Measurements from ENCODE around the gene COL8A2.

COL8A2 gene

GRCh38 chr1:36093226-36093625 is 31.8 kb downstream of the COL8A2 start:
- in situ Hi-C loops (cut with MboI; ENCODE audit: low sequenced_read_pairs), result loop anchor here (10.0 kb wide), 1 partner anchor 192 kb away; no protein-coding TSS in a partner anchor

GRCh38 chr1:36092798-36093185 is 32.2 kb downstream of the COL8A2 start:
- in situ Hi-C loops (cut with MboI; ENCODE audit: low sequenced_read_pairs), result loop anchor here (10.0 kb wide), 1 partner anchor 192 kb away; no protein-coding TSS in a partner anchor

DNA sequence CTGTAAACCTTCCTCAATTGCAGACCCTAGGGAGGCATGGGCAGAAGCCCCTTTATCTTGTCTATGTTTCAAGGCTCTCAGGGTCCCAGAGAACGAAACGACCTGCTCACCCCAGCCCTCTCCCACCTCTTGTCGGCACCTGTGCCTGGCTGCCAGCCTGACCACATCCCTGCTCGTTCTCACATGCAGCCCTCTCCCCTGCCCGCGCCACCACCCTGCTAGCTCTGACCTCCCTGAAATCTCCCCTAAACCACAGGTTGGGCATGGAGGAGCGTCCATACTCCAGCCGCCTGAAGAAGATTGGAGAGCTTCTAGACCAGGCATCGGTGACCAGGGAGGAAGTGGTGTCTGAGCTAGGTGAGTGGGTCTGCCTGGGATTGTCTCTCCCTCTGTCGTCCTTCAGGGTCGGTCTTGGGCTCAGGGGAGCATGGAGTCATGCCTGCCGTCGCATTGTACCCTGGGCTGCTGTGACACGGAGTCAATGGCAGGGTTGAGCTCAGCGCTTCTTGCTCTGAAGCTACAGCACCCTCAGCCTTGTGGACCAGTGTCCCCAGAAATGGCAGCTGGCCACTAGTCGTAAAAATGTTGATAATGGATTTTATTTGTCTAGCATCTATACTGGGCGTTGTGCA is 32.7 kb downstream of the COL8A2 start:
- in situ Hi-C loops (cut with MboI; ENCODE audit: low sequenced_read_pairs), result loop anchor here (10.0 kb wide), 1 partner anchor 193 kb away; no protein-coding TSS in a partner anchor

DNA sequence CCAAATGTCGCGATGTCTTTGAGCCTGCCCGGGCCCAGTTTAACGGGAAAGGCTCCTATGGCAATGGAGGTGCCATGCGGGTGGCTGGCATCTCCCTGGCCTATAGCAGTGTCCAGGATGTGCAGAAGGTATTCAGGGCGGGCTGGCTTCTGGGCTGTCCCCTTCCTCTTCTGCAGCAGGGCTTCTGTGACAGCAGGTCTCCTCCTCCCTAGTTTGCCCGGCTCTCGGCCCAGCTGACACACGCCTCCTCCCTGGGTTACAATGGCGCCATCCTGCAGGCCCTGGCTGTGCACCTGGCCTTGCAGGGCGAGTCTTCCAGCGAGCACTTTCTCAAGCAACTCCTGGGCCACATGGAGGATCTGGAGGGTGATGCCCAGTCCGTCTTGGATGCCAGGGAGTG is 33.3 kb downstream of the COL8A2 start:
- in situ Hi-C loops (cut with MboI; ENCODE audit: low sequenced_read_pairs), result loop anchor here (10.0 kb wide), 1 partner anchor 193 kb away; no protein-coding TSS in a partner anchor

- in situ Hi-C loops (cut with MboI; ENCODE audit: low sequenced_read_pairs), result loop anchor here (10.0 kb wide), 1 partner anchor 194 kb away; no protein-coding TSS in a partner anchor
These were observed 33.9 kb downstream of the COL8A2 start for GRCh38 chr1:36091141-36091540.

GRCh38 chr1:36089393-36090121 is 35.5 kb downstream of the COL8A2 start:
- in situ Hi-C loops (cut with MboI; ENCODE audit: low sequenced_read_pairs), result loop anchor here (10.0 kb wide), 1 partner anchor 195 kb away; no protein-coding TSS in a partner anchor

DNA sequence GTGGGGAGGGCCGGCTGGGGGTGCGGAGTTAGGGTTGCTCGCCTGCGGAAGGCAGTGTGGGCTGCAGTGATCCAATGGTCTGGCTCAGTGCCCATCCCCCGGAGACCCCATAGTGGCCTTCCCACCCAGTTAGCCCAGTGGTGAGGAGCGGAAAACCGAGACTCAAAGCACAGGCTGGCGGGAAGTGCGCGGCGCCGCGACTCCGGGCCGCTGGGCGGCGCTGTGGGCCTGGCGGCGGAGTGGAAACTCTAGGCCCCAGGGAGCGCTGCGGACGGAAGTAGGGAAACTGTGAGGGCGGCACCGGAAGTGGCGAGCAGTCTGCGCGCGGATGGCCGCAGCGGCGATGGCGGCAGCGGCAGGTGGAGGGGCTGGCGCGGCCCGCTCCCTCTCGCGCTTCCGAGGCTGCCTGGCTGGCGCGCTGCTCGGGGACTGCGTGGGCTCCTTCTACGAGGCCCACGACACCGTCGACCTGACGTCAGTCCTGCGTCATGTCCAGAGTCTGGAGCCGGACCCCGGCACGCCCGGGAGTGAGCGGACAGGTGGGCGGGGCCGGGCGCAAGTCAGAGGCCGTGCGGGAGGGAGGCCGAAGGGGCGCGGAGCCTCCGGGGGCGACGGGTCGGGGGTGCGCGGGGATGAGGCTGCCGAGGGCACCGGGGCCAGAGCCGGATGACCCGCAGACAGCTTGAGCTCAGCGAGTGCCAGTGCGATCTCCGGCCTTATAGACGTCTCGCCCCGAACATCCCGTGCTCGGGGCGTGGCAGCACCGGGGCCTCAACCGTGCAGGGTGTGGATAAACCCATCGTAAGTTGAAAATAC is 36.2 kb downstream of the COL8A2 start, which contains the start of gene ADPRS:
ADPRS (plus strand) TSS at position 316 of the 816 bp plus-strand sequence; CDS start at position 329, 13 bp downstream.
- in situ Hi-C loops (cut with MboI; ENCODE audit: low sequenced_read_pairs), result no loop called here

DNA sequence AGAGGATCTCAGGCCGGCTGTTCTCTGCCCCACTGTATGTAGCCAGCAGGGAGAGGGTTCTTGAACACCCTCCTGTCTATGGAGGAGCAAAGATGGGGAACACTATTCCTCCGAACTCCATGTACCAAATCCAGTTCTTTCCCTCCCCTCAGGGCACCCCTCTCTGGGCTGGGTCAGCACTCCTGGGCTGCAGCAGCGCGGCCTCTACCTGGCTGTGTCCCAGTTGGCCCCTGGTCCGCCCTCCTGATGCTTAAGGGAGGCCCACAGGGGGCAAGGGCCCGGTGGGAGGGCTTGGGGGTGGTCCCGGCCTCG is 36.8 kb downstream of the COL8A2 start:
- in situ Hi-C loops (cut with MboI; ENCODE audit: low sequenced_read_pairs), result no loop called here

GRCh38 chr1:36087233-36088123 is 37.5 kb downstream of the COL8A2 start:
- in situ Hi-C loops (cut with MboI; ENCODE audit: low sequenced_read_pairs), result no loop called here

DNA sequence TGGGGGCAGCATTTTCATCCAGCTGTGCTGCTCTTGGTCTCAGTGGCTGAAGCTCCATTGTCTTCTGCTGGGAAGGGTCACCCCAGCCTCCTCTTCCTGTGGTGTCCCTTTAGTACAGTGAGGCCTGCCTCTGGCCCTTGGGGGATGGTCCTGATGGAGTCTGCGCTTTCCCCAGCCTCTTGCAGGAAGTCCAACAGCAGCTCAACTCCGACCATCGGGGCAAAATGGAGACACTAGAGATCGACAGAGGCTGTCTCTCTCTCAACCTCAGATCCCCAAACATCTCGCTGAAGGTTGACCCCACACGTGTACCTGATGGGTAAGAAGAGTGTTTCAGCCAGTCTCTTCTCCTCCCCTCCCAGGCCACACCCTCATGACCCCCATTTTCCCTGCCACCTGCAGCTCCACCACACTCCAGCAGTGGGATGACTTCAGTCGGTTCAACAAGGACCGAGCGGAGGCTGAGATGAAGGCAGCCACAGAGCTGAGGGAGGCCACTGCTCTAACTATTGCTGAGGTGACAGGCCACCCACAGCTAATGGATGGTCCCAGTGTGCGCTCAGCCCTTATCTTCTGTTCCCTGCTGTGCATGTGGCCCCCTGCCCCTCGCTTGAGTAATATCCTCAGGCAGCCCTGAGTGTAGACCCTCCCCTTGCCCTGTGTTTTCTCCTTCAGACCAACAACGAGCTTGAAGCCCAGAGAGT is 38.3 kb downstream of the COL8A2 start:
- in situ Hi-C loops (cut with MboI; ENCODE audit: low sequenced_read_pairs), result no loop called here

DNA sequence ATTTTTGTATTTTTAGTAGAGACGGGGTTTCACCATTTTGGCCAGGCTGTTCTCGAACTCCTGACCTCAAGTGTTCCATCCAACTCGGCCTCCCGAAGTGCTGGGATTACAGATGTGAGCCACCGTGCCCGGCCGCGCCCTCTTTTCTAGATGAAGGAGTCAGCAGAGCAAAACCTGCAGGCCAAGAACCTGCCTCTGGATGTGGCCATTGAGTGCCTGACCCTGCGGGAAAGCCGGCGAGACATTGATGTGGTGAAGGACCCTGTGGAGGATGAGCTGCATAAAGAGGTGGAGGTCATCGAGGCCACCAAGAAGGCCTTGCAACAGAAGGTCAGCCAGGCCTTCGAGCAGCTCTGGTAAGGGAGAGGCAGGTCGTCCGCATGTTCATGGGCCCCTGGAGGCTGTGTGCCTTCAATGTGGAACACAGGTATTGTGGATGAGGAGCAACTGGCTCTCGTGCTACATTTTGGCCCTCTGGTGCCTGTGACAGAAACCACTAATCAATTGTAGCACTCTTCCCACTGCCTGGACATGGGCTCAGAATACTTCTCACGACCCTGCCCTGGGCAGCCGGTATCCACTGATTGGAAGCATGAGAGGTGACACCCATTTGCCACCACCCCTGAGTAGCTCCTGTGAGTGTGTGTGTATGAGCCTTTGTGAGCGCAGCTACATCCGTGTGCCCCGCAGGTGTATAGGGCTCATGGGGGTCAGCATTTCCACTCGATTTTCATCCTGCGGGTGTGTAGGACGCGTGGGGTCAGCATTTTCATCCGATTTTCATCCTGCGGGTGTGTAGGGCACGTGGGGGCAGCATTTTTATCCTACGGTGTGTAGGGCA is 39.1 kb downstream of the COL8A2 start:
- in situ Hi-C loops (cut with MboI; ENCODE audit: low sequenced_read_pairs), result no loop called here

- in situ Hi-C loops (cut with MboI; ENCODE audit: low sequenced_read_pairs), result no loop called here
These were observed 39.9 kb downstream of the COL8A2 start for GRCh38 chr1:36085126-36085525.

- in situ Hi-C loops (cut with MboI; ENCODE audit: low sequenced_read_pairs), result no loop called here
These were observed 40.4 kb downstream of the COL8A2 start for GRCh38 chr1:36084497-36085115.

- in situ Hi-C loops (cut with MboI; ENCODE audit: low sequenced_read_pairs), result no loop called here
These were observed 41.2 kb downstream of the COL8A2 start, which contains the start of gene TEKT2 for GRCh38 chr1:36083635-36084496. TEKT2 (plus strand) TSS chr1:36084094; CDS start chr1:36084922, 828 bp downstream.

- in situ Hi-C loops (cut with MboI; ENCODE audit: low sequenced_read_pairs), result no loop called here
These were observed 41.8 kb downstream of the COL8A2 start for GRCh38 chr1:36083219-36083618.

DNA sequence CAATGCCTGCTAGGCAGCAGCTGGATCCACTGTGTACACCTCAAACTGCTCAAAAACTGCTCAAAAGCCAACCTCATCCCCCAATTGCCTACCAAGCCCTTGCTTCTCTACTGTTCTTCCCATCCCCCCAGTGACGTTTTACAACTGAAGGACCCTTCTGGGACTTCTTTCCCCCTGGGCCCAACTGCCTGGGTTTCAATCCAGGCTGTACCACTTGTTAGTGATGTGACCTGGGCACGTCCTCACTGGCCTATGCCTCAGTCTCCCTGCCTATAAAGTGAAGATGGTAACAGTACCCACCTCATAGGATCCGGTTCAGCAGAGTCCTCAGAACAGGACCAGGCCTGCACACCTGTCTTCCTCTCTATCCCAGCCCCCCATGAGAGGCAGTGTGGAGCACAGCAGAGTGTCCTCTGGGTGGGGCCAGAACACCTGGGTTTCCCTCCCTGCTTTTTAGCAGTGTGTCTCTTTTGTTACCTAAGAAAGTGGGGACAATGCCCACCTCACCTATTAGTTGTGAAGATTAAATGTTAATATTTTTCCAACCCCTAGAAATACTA is 43.0 kb downstream of the COL8A2 start:
- in situ Hi-C loops (cut with MboI; ENCODE audit: low sequenced_read_pairs), result no loop called here

DNA sequence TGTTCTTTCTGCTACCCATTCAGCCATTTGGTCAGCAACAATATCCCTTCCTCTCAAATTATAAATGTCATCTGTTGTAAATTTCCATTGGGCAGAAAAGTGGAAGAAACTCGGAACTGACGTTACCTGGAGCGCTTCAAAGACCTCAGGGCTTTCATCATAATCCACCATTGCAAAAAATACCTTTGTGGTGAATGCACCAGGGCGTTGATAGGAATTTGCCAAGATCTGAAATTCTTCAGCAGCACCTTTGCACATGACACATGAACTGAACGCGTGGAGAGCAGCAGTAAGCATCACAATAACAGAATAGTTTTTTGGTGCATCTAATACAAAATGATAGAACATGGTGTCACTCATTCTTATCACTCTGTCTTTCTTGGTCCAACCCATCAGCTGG is 44.2 kb downstream of the COL8A2 start:
- in situ Hi-C loops (cut with MboI; ENCODE audit: low sequenced_read_pairs), result no loop called here

Measured in HL-60/S4 treated with phorbol 12-myristate 13-acetate at 8.2 ng/mL for 4 days and 3 days (cell line).